ENCODE data around the gene ATP6V0B.

Gene ATP6V0B

DNA sequence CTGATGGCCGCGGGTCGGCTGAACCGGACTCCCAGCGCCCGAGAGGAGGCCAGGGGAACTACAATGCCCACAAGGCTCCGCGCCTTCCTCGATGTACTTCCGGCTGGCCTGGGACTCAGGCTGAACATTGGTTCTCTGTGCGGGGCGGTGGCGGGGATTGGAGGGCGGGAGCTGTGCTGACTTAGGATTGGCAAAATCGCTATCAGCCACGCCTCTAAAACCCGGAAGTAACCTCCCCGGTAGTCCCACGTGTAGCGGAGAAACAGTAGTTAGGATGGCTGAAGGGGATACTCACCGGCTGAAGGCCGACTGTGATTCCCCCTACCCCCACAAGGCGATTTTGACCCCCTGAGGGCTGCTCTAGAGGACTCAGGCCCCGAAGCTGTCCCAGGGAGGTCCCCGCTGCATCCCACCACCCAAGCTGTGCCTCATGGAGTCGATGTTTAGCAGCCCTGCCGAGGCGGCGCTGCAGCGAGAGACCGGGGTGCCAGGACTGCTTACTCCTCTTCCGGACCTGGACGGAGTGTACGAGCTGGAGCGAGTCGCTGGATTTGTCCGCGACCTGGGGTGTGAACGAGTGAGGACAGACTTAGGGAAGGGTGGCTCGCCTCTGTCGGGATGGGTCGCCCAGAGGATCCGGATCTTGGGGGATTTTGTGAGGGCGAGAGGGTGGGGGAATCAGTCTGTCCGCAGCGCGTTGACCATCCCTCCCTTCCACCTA lies 4.9 kb upstream of the ATP6V0B start, which contains the start of gene DPH2:
Gene DPH2 (plus strand): TSS at position 265 of the 721 bp plus-strand sequence. CDS start 166 bp downstream, at position 431.
- DNase-seq, result peak; percentile 94

- DNase-seq, result no peak
Observed at GRCh38 chr1:43970502-43970901, 4.3 kb upstream of the ATP6V0B start.

DNA sequence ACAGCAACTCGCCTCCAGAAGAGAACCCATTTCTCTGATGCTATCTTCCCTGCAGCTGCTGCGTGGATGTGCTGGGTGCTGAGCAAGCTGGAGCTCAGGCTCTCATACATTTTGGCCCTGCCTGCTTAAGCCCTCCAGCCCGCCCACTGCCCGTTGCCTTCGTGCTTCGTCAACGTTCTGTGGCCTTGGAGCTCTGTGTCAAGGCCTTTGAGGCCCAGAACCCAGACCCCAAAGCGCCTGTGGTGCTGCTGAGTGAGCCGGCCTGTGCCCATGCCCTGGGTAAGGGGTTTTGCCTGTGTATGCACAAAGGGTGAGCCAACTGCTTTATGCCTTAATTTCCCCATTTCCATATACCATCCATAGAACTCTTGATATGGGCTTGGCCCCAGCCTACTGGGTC lies 3.8 kb upstream of the ATP6V0B start:
- no peak for DNase-seq

DNA sequence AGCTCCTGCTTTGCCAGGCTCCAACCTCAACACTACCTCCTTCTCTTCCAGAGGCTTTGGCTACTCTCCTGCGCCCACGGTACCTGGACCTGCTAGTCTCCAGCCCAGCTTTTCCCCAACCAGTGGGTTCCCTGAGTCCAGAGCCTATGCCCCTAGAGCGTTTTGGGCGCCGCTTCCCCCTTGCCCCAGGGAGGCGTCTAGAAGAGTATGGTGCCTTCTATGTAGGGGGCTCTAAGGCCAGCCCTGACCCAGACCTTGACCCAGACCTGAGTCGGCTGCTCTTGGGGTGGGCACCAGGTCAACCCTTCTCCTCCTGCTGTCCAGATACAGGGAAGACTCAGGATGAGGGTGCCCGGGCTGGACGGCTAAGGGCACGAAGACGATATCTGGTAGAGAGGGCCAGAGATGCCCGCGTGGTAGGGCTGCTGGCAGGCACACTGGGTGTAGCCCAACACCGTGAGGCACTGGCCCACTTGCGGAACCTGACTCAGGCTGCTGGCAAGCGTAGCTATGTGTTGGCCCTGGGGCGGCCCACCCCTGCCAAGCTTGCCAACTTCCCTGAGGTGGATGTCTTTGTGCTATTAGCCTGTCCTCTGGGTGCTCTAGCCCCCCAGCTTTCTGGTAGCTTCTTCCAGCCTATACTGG lies 3.3 kb upstream of the ATP6V0B start:
- DNase-seq, result no peak

GRCh38 chr1:43973981-43974442 lies 748 bp upstream of the ATP6V0B start:
- DNase-seq, result no peak

DNA sequence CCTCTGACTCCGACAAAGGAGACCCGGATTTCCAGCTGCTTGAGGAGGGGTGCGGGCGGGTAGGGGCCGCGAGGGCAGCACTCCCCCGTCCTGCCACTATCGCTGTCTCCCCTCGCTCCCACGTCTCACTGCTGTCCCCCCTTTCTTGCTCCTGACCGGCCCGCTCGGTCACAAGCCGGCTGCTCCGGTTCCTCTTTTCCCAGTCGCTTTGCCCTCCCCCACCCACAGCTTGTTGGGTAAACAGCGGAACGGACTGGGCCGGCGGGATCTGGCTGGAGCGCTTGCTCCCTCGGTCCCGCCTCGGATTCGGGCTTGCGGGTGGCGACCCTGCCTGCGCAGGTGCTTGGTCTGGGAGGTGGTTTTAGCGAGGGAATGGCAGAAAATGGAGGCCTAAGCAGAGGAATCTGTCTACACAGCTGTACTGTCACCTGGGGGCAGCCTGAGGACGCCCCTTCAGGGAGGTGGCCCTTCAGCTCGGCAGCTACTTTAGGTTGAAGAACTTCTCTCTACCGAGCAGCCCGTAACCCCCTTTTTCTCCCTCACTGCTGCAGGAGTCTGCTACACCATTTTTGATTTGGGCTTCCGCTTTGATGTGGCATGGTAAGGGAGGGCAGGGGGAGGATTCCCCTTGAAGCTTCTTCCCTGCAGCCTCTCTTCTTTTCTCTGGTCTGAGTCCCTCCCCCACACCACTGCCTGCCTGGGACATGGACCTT lies 645 bp downstream of the ATP6V0B start:
- DNase-seq, result peak; percentile 28

GRCh38 chr1:43976045-43976444 lies 1.3 kb downstream of the ATP6V0B start:
- DNase-seq, result no peak

GRCh38 chr1:43976890-43977289 lies 2.1 kb downstream of the ATP6V0B start:
- no peak for DNase-seq

DNA sequence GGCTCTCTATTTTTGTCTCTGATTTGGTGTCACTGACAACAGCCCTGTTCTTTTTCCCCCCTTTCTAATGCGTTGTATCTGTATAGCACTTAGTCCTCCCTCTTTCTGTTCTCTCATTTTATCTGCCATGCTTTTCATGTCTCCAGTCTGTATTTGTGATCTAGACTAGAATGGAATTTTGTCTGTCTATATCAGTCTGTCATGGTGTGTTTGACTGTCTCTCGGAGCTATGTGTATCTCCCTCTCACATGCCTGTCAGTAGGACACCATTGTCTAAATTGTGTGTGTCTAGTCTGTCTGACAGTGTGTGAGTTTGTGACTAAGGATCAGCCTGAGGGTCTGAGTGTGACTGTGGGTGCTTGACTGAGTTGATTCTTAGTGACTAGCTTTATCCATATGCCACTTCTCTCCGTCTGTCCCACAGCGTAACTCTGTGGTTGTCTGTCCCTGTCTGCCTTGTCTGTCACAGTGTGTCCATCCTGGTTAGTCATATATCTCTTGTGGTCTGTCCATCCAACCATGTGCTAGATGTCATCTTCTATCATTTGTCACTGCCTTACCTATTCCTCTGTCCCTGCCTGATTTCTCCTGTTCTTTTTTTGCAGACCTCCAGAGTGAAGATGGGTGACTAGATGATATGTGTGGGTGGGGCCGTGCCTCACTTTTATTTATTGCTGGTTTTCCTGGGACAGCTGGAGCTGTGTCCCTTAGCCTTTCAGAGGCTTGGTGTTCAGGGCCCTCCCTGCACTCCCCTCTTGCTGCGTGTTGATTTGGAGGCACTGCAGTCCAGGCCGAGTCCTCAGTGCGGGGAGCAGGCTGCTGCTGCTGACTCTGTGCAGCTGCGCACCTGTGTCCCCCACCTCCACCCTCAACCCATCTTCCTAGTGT lies 2.9 kb downstream of the ATP6V0B start:
- DNase-seq, result no peak

GRCh38 chr1:43978264-43978550 lies 3.4 kb downstream of the ATP6V0B start:
- DNase-seq, result no peak

- no peak for DNase-seq
Observed at GRCh38 chr1:43978551-43979260, 3.9 kb downstream of the ATP6V0B start, which contains the start of gene B4GALT2. TSS of gene B4GALT2 (plus strand) at chr1:43979210. CDS start at chr1:43981161, 1,951 bp downstream.

DNA sequence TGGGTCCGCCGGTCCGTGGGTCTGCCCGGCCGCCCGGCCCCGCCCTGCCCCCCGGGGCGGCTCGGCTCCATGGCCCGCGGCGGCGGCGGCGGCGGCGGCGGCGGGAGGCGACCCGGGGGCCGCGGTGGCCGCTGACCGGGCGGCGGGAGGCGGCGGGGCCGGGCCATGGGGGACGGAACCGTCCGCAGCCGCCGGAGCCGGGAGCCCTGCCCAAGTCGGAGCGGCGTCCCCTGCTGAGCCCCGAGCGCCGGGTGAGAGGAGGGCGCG lies 4.4 kb downstream of the ATP6V0B start:
- DNase-seq, result no peak

- DNase-seq, result no peak
Observed at GRCh38 chr1:43979528-43980254, 4.9 kb downstream of the ATP6V0B start.

GRCh38 chr1:43980255-43981134 lies 5.7 kb downstream of the ATP6V0B start:
- DNase-seq, result no peak

- no peak for DNase-seq
Observed at GRCh38 chr1:43981135-43981491, 6.4 kb downstream of the ATP6V0B start.

DNA sequence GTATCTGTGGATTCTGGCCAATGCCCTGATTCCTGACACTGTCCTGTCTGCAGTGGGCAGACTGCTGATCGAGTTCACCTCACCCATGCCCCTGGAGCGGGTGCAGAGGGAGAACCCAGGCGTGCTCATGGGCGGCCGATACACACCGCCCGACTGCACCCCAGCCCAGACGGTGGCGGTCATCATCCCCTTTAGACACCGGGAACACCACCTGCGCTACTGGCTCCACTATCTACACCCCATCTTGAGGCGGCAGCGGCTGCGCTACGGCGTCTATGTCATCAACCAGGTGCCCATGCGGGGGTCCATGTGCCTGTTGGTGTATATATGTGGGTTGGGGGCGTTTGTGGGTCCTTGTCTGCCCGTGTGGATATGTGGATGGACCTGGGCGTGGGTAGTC lies 6.9 kb downstream of the ATP6V0B start:
- no peak for DNase-seq

GRCh38 chr1:43982241-43982640 lies 7.5 kb downstream of the ATP6V0B start:
- DNase-seq, result no peak

DNA sequence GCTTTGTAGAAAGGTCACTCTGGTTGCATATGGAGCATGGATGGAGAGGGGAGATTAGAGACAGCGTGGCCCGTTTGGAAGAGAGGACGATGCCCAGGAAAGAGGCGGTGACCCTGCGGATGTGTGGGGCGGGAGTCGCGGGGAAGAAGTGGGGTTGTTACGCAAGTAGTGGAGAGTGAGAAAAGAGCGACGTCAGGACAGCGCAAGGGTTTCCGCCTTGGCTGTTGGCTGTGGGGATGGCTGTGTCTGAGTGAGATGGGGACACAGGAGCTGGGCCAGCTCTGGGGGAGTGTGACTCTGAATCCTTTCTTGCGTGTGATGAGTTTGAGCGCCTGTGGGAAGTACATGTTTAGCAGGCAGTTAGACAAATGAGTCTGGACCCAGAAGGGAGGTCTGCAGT lies 8.0 kb downstream of the ATP6V0B start:
- DNase-seq, result no peak

GRCh38 chr1:43983253-43983899 lies 8.6 kb downstream of the ATP6V0B start:
- DNase-seq, result no peak

DNA sequence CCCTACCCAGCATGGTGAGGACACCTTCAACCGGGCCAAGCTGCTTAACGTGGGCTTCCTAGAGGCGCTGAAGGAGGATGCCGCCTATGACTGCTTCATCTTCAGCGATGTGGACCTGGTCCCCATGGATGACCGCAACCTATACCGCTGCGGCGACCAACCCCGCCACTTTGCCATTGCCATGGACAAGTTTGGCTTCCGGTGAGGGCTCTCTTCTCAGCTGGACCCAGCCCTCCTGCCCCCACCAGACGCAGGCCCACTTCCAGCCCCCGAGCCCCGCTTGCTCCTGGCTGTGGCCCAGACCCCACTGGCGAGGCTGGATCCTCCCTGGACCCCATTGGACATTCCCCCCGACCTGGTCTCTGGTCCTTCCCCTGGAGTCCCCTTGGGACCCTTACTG lies 10.1 kb downstream of the ATP6V0B start:
- DNase-seq, result no peak

All from effector CD4-positive, alpha-beta T cell (primary cell).